ENCODE data around the gene PRR20G. TPM values are rescaled to one million over a fixed set of nuclear protein-coding genes. Genes with fewer than 3 reads are reported as not detected.
"Not testable (repeated sequence)": the region's sequence is repeated elsewhere in the genome, so short reads cannot be mapped to it uniquely, and the experiment has no call there.

Gene PRR20G
- total and polyA plus RNA-seq, 10 of the 15 experiments (the other 5 are each of a cell fraction or from before 2014, with no cell fraction given) = not detected

DNA sequence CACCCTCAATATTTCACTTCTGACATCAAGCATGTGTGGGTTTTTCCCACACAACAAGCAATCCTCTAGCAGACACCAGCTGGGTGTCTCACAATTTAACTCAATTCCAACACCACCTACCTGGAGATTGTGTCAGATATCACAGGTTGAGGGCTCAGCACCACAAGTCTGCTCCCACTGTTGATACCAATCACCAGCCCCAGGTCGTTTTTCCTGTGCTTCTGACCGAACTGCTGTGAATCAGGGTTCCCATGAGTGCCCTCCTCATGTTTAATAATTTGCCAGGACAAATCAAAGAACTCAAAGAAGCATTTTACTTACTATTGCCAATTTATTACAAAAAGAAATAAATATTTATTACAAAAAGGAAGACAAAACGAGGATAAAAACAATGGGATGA is 25.0 kb upstream of the PRR20G start:
- ATAC-seq = no peak

GRCh38 chr3:127308821-127309220 is 21.0 kb upstream of the PRR20G start:
- H3K4me3 ChIP-seq; H3K27ac ChIP-seq (ENCODE audit: control insufficient read depth, insufficient read depth); RAD21 ChIA-PET (ENCODE audit: unreplicated experiment); H2AFZ ChIP-seq (ENCODE audit: control insufficient read depth, low read depth, low read length); ATAC-seq; H3K4me2 ChIP-seq (ENCODE audit: control insufficient read depth, insufficient read depth); FAIRE-seq; H3K36me3 ChIP-seq (ENCODE audit: control insufficient read depth in 2 of 2, insufficient read depth in 2 of 2, low read length in 1 of 2); intact Hi-C loops (cut with micrococcal nuclease; ENCODE audit: unreplicated experiment); in situ Hi-C loops (cut with MboI); H3K4me1 ChIP-seq (ENCODE audit: control insufficient read depth, insufficient read depth, low read length); H3K79me2 ChIP-seq (ENCODE audit: control insufficient read depth, insufficient read depth, low read length); DNase-seq (ENCODE audit: low read depth, low spot score); H3K9me3 ChIP-seq (replicated peaks; ENCODE audit: control insufficient read depth, insufficient read depth, low read length); H4K20me1 ChIP-seq (ENCODE audit: control insufficient read depth, insufficient read depth); H3K27me3 ChIP-seq (replicated peaks in 1 of 2; ENCODE audit: control insufficient read depth in 2 of 2, insufficient read depth in 2 of 2, low read length in 1 of 2); H3K9ac ChIP-seq (ENCODE audit: control insufficient read depth, insufficient read depth, low read length); BruUV-seq (replicated peaks): not testable (repeated sequence)
- ChIA-PET CTCF (interaction anchor here (1.5 kb wide), 1 partner anchor 26 kb away, joined by 3 read pairs; no protein-coding TSS in a partner anchor), POLR2A (interaction anchor here (3.4 kb wide), 1 partner anchor 90 kb away, joined by 11 read pairs; no protein-coding TSS in a partner anchor), SMC1A (ENCODE audit: uncharacterized antibody, unreplicated experiment) (interaction anchor here (1.1 to 2.1 kb wide), 4 partner anchors 12 to 141 kb away, joined by 3 to 10 read pairs (median 6); no protein-coding TSS in a partner anchor)
- 68% methylated on average over 12 of the region's 28 CpGs for WGBS (ENCODE audit: insufficient coverage, insufficient replicate concordance, low lambda C conversion rate, missing lambda C conversion rate)

More for the DNA sequence above, 25.0 kb upstream of the PRR20G start:
- Histone ChIP-seq H3K79me2 (ENCODE audit: control insufficient read depth, insufficient read depth, low read length) (no peaks in the 10 kb centered on the region), H4K20me1 (ENCODE audit: control insufficient read depth, insufficient read depth) (no peaks in the 10 kb centered on the region), H3K9me3 (replicated peaks; ENCODE audit: control insufficient read depth, insufficient read depth, low read length) (no peaks in the 10 kb centered on the region), H3K9ac (ENCODE audit: control insufficient read depth, insufficient read depth, low read length) (no peak overlapping the region), H3K4me1 (ENCODE audit: control insufficient read depth, insufficient read depth, low read length) (no peaks in the 10 kb centered on the region), H3K36me3 (ENCODE audit: control insufficient read depth in 2 of 2, insufficient read depth in 2 of 2, low read length in 1 of 2) (no peaks in the 10 kb centered on the region), H3K27ac (ENCODE audit: control insufficient read depth, insufficient read depth) (no peak overlapping the region), H3K27me3 (replicated peaks in 1 of 2; ENCODE audit: control insufficient read depth in 2 of 2, insufficient read depth in 2 of 2, low read length in 1 of 2) (no peaks in the 10 kb centered on the region), H3K4me2 (ENCODE audit: control insufficient read depth, insufficient read depth) (no peak overlapping the region), H3K4me3 (no peak overlapping the region), H2AFZ (ENCODE audit: control insufficient read depth, low read depth, low read length) (no peak overlapping the region)
- intact Hi-C loops (cut with micrococcal nuclease; ENCODE audit: unreplicated experiment) = no loop called here
- ChIA-PET CTCF (no interaction called here), SMC1A (ENCODE audit: uncharacterized antibody, unreplicated experiment) (no interaction called here), RAD21 (ENCODE audit: unreplicated experiment) (no interaction called here), POLR2A (interaction anchor here (0.6 kb wide), 1 partner anchor 311 kb away, joined by 4 read pairs; no protein-coding TSS in a partner anchor)
- BruUV-seq (replicated peaks) = no TSS peak
- WGBS (ENCODE audit: insufficient coverage, insufficient replicate concordance, low lambda C conversion rate, missing lambda C conversion rate) = 0% methylated on average over 3 of the region's 3 CpGs
- in situ Hi-C loops (cut with MboI) = no loop called here
- DNase-seq (ENCODE audit: low read depth, low spot score) (no peak), FAIRE-seq (no peak)
- TF ChIP-seq MTA2 (IDR thresholded peaks at IDR 0.05; ENCODE audit: low read depth) = no peak
- TF ChIP-seq POU2F2 (IDR thresholded peaks at IDR 0.05; ENCODE audit: borderline replicate concordance, low read depth, low read length) = no peak
- no peak for TF ChIP-seq TBL1XR1 (IDR thresholded peaks at IDR 0.05; ENCODE audit: low read depth, low read length)
- TF ChIP-seq LARP7 (IDR thresholded peaks at IDR 0.05) = no peak
- TF ChIP-seq GABPA (IDR thresholded peaks at IDR 0.05; ENCODE audit: low read depth) = no peak
- TF ChIP-seq EP300 (IDR thresholded peaks at IDR 0.05; ENCODE audit: borderline replicate concordance in 1 of 2, control insufficient read depth in 1 of 2, low read depth in 2 of 2, low read length in 2 of 2) = no peak
- TF ChIP-seq POLR2AphosphoS5 (IDR thresholded peaks at IDR 0.05; ENCODE audit: low read length) = no peak
